Skeletal muscle satellite cell (primary cell): ENCODE measurements around the gene UBE2QL1.

Source experiments
- H3K27me3 ChIP-seq: 2 replicates; pipeline ENCODE4 v1.7.0; 2013; ENCODE audit warnings: low read length; ENCODE audit not compliant: control insufficient read depth, insufficient read depth
- H3K36me3 ChIP-seq: 2 replicates; pipeline ENCODE4 v1.7.0; 2013; ENCODE audit warnings: mild to moderate bottlenecking, control low read depth, low read length; ENCODE audit not compliant: insufficient read depth
- H3K4me1 ChIP-seq: 2 replicates; pipeline ENCODE4 v1.7.0; 2013; ENCODE audit warnings: low read length; ENCODE audit not compliant: control insufficient read depth, insufficient read depth
- H3K4me2 ChIP-seq: 2 replicates; pipeline ENCODE4 v1.7.0; 2013; ENCODE audit warnings: mild to moderate bottlenecking, low read length
- H3K4me3 ChIP-seq: 2 replicates; pipeline ENCODE4 v1.7.0; 2013; ENCODE audit warnings: low read length
- H3K9ac ChIP-seq: 2 replicates; pipeline ENCODE4 v1.7.0; 2013; ENCODE audit warnings: mild to moderate bottlenecking, low read depth, low read length, moderate library complexity
- H3K9me3 ChIP-seq: replicated peaks from 2 replicates; pipeline ENCODE4 v1.7.0; 2013; ENCODE audit warnings: mild to moderate bottlenecking, control low read depth, low read length

UBE2QL1 gene

GRCh38 chr5:6493681-6494454, 45.2 kb downstream of the UBE2QL1 start:
- H3K4me2 ChIP-seq = no peak overlapping the region
- no peak overlapping the region for H3K4me3 ChIP-seq
- H3K9me3 ChIP-seq = no peaks in the 10 kb centered on the region
- H3K4me1 ChIP-seq = no peaks in the 10 kb centered on the region
- no peaks in the 10 kb centered on the region for H3K27me3 ChIP-seq
- H3K9ac ChIP-seq = no peak overlapping the region
- H3K36me3 ChIP-seq = no peaks in the 10 kb centered on the region

- Histone ChIP-seq H3K27me3 (no peaks in the 10 kb centered on the region), H3K36me3 (no peaks in the 10 kb centered on the region), H3K4me1 (no peaks in the 10 kb centered on the region), H3K9ac (no peak overlapping the region), H3K4me3 (no peak overlapping the region), H3K4me2 (no peak overlapping the region), H3K9me3 (no peaks in the 10 kb centered on the region)
These were observed 46.3 kb downstream of the UBE2QL1 start for GRCh38 chr5:6494939-6495338.

GRCh38 chr5:6495433-6496206, 47.0 kb downstream of the UBE2QL1 start:
- no peaks in the 10 kb centered on the region for H3K9me3 ChIP-seq
- no peak overlapping the region for H3K9ac ChIP-seq
- no peak overlapping the region for H3K4me2 ChIP-seq
- H3K27me3 ChIP-seq = no peaks in the 10 kb centered on the region
- no peak overlapping the region for H3K4me3 ChIP-seq
- no peaks in the 10 kb centered on the region for H3K4me1 ChIP-seq
- H3K36me3 ChIP-seq = no peaks in the 10 kb centered on the region

- Histone ChIP-seq H3K36me3 (no peaks in the 10 kb centered on the region), H3K9me3 (no peaks in the 10 kb centered on the region), H3K4me3 (no peak overlapping the region), H3K27me3 (no peaks in the 10 kb centered on the region), H3K9ac (no peak overlapping the region), H3K4me2 (no peak overlapping the region), H3K4me1 (no peaks in the 10 kb centered on the region)
These were observed 47.5 kb downstream of the UBE2QL1 start for GRCh38 chr5:6496207-6496584.

- Histone ChIP-seq H3K9ac (no peak overlapping the region), H3K36me3 (no peaks in the 10 kb centered on the region), H3K9me3 (no peaks in the 10 kb centered on the region), H3K4me2 (no peak overlapping the region), H3K4me1 (no peaks in the 10 kb centered on the region), H3K27me3 (no peaks in the 10 kb centered on the region), H3K4me3 (no peak overlapping the region)
These were observed 48.0 kb downstream of the UBE2QL1 start for GRCh38 chr5:6496636-6497035.

- H3K27me3 ChIP-seq = no peaks in the 10 kb centered on the region
- no peaks in the 10 kb centered on the region for H3K9me3 ChIP-seq
- H3K4me1 ChIP-seq = no peaks in the 10 kb centered on the region
- H3K4me3 ChIP-seq = no peak overlapping the region
- no peak overlapping the region for H3K9ac ChIP-seq
- no peaks in the 10 kb centered on the region for H3K36me3 ChIP-seq
- no peak overlapping the region for H3K4me2 ChIP-seq
These were observed 48.6 kb downstream of the UBE2QL1 start for GRCh38 chr5:6497262-6497661.

- no peak overlapping the region for H3K4me3 ChIP-seq
- H3K36me3 ChIP-seq = no peaks in the 10 kb centered on the region
- no peaks in the 10 kb centered on the region for H3K27me3 ChIP-seq
- H3K4me2 ChIP-seq = no peak overlapping the region
- no peaks in the 10 kb centered on the region for H3K4me1 ChIP-seq
- no peak overlapping the region for H3K9ac ChIP-seq
- no peaks in the 10 kb centered on the region for H3K9me3 ChIP-seq
These were observed 50.3 kb downstream of the UBE2QL1 start for GRCh38 chr5:6498968-6499367.

GRCh38 chr5:6501701-6502100, 53.0 kb downstream of the UBE2QL1 start:
- no peaks in the 10 kb centered on the region for H3K9me3 ChIP-seq
- no peak overlapping the region for H3K4me2 ChIP-seq
- no peaks in the 10 kb centered on the region for H3K4me1 ChIP-seq
- no peak overlapping the region for H3K9ac ChIP-seq
- H3K4me3 ChIP-seq = no peak overlapping the region
- no peaks in the 10 kb centered on the region for H3K36me3 ChIP-seq
- H3K27me3 ChIP-seq = no peaks in the 10 kb centered on the region

GRCh38 chr5:6502421-6502820, 53.8 kb downstream of the UBE2QL1 start:
- Histone ChIP-seq H3K36me3 (no peaks in the 10 kb centered on the region), H3K27me3 (no peaks in the 10 kb centered on the region), H3K4me1 (no peaks in the 10 kb centered on the region), H3K4me3 (no peak overlapping the region), H3K4me2 (no peak overlapping the region), H3K9me3 (no peaks in the 10 kb centered on the region), H3K9ac (no peak overlapping the region)

- H3K27me3 ChIP-seq = no peaks in the 10 kb centered on the region
- H3K4me3 ChIP-seq = no peak overlapping the region
- H3K9ac ChIP-seq = no peak overlapping the region
- H3K4me2 ChIP-seq = no peak overlapping the region
- no peaks in the 10 kb centered on the region for H3K4me1 ChIP-seq
- H3K9me3 ChIP-seq = no peaks in the 10 kb centered on the region
- no peaks in the 10 kb centered on the region for H3K36me3 ChIP-seq
These were observed 54.7 kb downstream of the UBE2QL1 start for GRCh38 chr5:6503342-6503741.

GRCh38 chr5:6504677-6505415, 56.2 kb downstream of the UBE2QL1 start:
- no peaks in the 10 kb centered on the region for H3K27me3 ChIP-seq
- H3K9me3 ChIP-seq = no peaks in the 10 kb centered on the region
- H3K36me3 ChIP-seq = no peaks in the 10 kb centered on the region
- H3K4me2 ChIP-seq = no peak overlapping the region
- H3K9ac ChIP-seq = no peak overlapping the region
- H3K4me3 ChIP-seq = no peak overlapping the region
- no peaks in the 10 kb centered on the region for H3K4me1 ChIP-seq
